NT2/D1 (cell line): ENCODE data around the gene LRRC73.

ENCODE experiments used
- SUZ12 ChIP-seq: IDR thresholded peaks from 2 replicates; pipeline ENCODE4 v1.6.1; 2011; ENCODE audit not compliant: insufficient read length, insufficient read depth; ENCODE audit errors: extremely low read depth
- YY1 ChIP-seq: IDR thresholded peaks from 2 replicates; pipeline ENCODE4 v1.6.1; 2011; ENCODE audit not compliant: insufficient read length, insufficient read depth
- ZNF274 ChIP-seq: IDR thresholded peaks from 2 replicates; pipeline ENCODE4 v1.6.1; 2011; ENCODE audit warnings: mild to moderate bottlenecking, low read depth, low read length

GRCh38 chr6:43532201-43532600 is 22.1 kb upstream of the LRRC73 start:
- no peak for TF ChIP-seq ZNF274
- TF ChIP-seq SUZ12 = no peak
- TF ChIP-seq YY1 = no peak
